ENCODE data around the gene ATP4A.
A peak's percentile ranks its signal among the peaks of the same experiment; 100 is the strongest.

The ATP4A gene

DNA sequence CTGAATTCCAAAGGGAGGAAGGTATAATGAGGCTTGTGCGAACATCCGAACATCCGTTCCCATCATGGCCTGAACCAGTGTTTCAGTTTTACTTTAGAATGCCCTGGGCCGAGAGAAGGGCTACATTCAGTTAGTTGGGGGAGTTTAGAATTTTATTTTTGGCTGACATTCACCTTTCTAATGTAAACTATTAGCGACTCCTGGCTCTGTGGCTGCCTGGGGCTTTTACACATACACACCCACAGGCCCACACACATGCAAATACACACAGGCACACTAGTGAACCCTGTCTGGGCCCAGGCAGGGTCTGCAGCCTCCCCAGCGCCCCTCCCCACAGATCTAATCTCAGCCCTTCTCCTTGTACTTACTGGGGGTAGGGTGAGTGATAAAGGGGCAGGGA is 24.1 kb downstream of the ATP4A start:
- no peaks in the 10 kb centered on the region for H3K9me3 ChIP-seq (ENCODE audit: insufficient read depth, low read length, severe bottlenecking)
- peaks cover 9% of the 10 kb centered on the region for H3K4me1 ChIP-seq (ENCODE audit: insufficient read depth, low read length)
- no peak overlapping the region for H3K9ac ChIP-seq (ENCODE audit: low read depth, low read length)
- no peaks in the 10 kb centered on the region for H3K79me2 ChIP-seq (ENCODE audit: insufficient read depth, low read length)
- no peak overlapping the region for H2AFZ ChIP-seq (ENCODE audit: low read depth, low read length)
- DNase-seq: no peak
- TF ChIP-seq CTCF (IDR thresholded peaks at IDR 0.05; ENCODE audit: borderline replicate concordance, extremely low read depth, low read length, poor library complexity, severe bottlenecking): no peak
- no peak for TF ChIP-seq EZH2 (IDR thresholded peaks at IDR 0.05; ENCODE audit: borderline replicate concordance, low read depth, low read length, severe bottlenecking)
- H4K20me1 ChIP-seq (ENCODE audit: insufficient read depth, low read length): no peaks in the 10 kb centered on the region
- H3K27me3 ChIP-seq (ENCODE audit: insufficient read depth, low read length, poor library complexity): no peaks in the 10 kb centered on the region
- H3K4me3 ChIP-seq (ENCODE audit: low read depth in 1 of 2, low read length in 2 of 2): no peak overlapping the region
- no peak overlapping the region for H3K27ac ChIP-seq (ENCODE audit: low read length)
- H3K4me2 ChIP-seq (ENCODE audit: insufficient read depth, low read length): no peak overlapping the region
- ATAC-seq (ENCODE audit: insufficient read depth, low read depth): peak; percentile 36; the same call in 1 of the 3 replicates
- H3K36me3 ChIP-seq (ENCODE audit: insufficient read depth, low read length): peaks cover 5% of the 10 kb centered on the region; the same call in 1 of the 2 replicates

- ATAC-seq (ENCODE audit: insufficient read depth, low read depth): no peak
- TF ChIP-seq CTCF (IDR thresholded peaks at IDR 0.05; ENCODE audit: borderline replicate concordance, extremely low read depth, low read length, poor library complexity, severe bottlenecking) (no peak), EZH2 (IDR thresholded peaks at IDR 0.05; ENCODE audit: borderline replicate concordance, low read depth, low read length, severe bottlenecking) (no peak)
- Histone ChIP-seq H3K79me2 (ENCODE audit: insufficient read depth, low read length) (no peaks in the 10 kb centered on the region), H2AFZ (ENCODE audit: low read depth, low read length) (no peak overlapping the region), H3K9me3 (ENCODE audit: insufficient read depth, low read length, severe bottlenecking) (no peaks in the 10 kb centered on the region), H3K4me3 (ENCODE audit: low read depth in 1 of 2, low read length in 2 of 2) (no peak overlapping the region), H3K9ac (ENCODE audit: low read depth, low read length) (no peak overlapping the region), H3K36me3 (ENCODE audit: insufficient read depth, low read length) (no peaks in the 10 kb centered on the region), H3K27me3 (ENCODE audit: insufficient read depth, low read length, poor library complexity) (no peaks in the 10 kb centered on the region), H4K20me1 (ENCODE audit: insufficient read depth, low read length) (no peaks in the 10 kb centered on the region), H3K27ac (ENCODE audit: low read length) (no peak overlapping the region), H3K4me1 (ENCODE audit: insufficient read depth, low read length) (no peaks in the 10 kb centered on the region), H3K4me2 (ENCODE audit: insufficient read depth, low read length) (no peak overlapping the region)
- DNase-seq: no peak
These were observed 28.5 kb downstream of the ATP4A start for GRCh38 chr19:35534803-35535480.

DNA sequence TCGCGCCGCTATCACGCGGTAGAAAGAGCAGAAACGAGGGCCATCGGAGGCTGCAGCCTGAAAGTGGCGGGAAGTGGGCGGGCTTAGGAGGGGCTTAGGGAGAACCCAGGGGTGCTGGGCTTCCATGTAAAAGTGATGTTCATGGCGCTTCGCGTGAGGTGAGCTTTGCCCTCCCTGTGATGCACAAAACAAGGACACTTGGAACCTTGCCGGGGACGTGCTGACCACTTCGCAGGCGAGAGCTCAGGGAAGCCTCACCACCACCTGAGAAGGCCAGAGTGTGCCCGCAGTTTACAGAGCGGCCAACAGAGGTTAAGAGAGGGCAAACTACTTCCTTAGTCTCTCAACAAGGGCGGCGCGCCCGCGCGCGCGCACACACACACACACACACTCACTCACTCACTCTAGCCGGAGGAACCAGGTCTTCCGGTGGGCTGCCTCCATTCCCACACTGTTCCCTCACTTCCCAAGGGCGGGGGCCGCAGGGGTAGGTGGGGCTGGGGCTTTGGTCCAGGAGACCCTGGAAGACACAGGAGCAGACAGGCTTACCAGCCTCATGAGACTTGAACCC is 29.6 kb downstream of the ATP4A start:
- H4K20me1 ChIP-seq (ENCODE audit: insufficient read depth, low read length): no peaks in the 10 kb centered on the region
- no peak overlapping the region for H3K4me2 ChIP-seq (ENCODE audit: insufficient read depth, low read length)
- H3K27me3 ChIP-seq (ENCODE audit: insufficient read depth, low read length, poor library complexity): no peaks in the 10 kb centered on the region
- H2AFZ ChIP-seq (ENCODE audit: low read depth, low read length): no peak overlapping the region
- no peak for TF ChIP-seq CTCF (IDR thresholded peaks at IDR 0.05; ENCODE audit: borderline replicate concordance, extremely low read depth, low read length, poor library complexity, severe bottlenecking)
- TF ChIP-seq EZH2 (IDR thresholded peaks at IDR 0.05; ENCODE audit: borderline replicate concordance, low read depth, low read length, severe bottlenecking): no peak
- H3K4me1 ChIP-seq (ENCODE audit: insufficient read depth, low read length): no peaks in the 10 kb centered on the region
- DNase-seq (no peak), ATAC-seq (ENCODE audit: insufficient read depth, low read depth) (no peak)
- no peaks in the 10 kb centered on the region for H3K9me3 ChIP-seq (ENCODE audit: insufficient read depth, low read length, severe bottlenecking)
- H3K4me3 ChIP-seq (ENCODE audit: low read depth in 1 of 2, low read length in 2 of 2): no peak overlapping the region
- H3K27ac ChIP-seq (ENCODE audit: low read length): no peak overlapping the region
- no peaks in the 10 kb centered on the region for H3K79me2 ChIP-seq (ENCODE audit: insufficient read depth, low read length)
- no peaks in the 10 kb centered on the region for H3K36me3 ChIP-seq (ENCODE audit: insufficient read depth, low read length)
- no peak overlapping the region for H3K9ac ChIP-seq (ENCODE audit: low read depth, low read length)
